HG03460 (cell line): Measurements from ENCODE around the gene TENM4.
"Not testable (repeated sequence)": the region's sequence is repeated elsewhere in the genome, so short reads cannot be mapped to it uniquely, and the experiment has no call there.

Source experiments
- ATAC-seq: cut with Tn5 transposase; IDR thresholded peaks from one replicate; pipeline ENCODE4 v1.9.1; 2021; ENCODE audit not compliant: unreplicated experiment

TENM4 gene

DNA sequence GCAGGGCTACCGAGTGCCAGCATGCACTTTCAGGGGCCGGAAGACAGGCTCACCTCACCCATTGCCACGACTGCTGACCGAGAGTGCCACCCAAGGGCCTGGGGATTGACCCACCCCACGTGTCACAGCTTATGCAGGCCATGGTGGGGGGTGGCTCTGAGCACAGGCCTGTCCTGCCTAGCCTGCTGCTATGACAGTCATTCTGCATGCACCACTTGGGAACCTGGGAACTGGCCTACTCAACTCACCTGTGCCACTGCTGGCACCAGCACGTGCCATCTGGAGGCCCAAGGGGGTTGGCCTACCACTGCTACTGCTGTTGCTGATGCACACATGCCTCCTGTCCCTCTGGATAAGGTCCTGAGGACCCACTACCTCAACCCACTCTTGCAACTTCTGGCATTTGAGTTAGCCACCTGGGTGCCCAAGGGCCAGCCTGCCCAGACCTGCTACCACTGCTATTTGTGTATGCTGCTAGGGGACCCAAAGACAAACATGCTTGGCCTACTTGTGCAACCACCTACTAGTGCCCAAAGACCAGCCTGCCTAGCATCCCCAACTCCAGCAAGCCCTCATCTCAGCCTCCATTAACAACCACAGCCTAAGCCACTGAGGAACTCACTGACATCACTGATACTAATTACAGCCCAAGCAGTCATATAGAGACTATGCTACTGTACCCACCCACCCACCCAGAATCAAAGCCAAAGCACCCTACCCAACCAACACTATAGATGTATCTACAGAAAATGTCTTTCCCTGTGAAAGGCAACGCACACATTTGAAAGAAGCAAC lies 807.1 kb downstream of the TENM4 start:
- ATAC-seq, result no peak

DNA sequence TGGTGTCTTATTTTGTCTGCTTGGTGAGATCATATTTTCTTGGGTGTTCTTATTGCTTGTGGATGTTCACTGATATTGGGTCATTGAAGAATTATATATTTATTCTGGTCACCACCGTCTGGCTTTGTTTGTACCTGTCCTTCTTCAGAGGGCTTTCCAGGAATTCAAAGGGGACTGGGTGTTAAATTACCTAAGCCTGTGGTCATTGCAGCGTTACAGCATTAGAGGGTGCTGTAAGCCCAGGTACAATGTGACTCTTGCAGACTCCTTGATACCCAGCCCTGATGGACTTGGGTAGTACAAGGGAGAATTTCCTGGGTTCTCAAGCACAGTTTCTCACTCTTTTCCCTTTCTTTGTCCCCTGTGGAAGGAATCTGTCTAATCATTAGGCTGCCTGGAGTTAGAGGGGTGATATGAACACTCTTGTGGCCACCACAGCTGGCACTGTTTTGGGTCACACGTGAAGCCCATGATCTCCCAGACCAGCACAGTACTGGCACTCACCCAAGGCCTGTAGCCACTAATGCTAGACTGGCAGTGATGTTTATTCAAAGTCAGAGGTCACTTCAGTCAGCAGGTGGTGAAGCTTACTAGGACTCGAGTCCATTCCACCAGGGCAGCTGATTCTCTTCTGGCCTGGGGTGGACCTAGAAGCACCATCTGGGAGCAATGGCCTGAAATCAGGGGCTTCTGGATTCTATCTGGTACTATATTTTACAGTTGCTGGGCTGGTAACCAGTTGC lies 810.1 kb downstream of the TENM4 start:
- no peak for ATAC-seq

DNA sequence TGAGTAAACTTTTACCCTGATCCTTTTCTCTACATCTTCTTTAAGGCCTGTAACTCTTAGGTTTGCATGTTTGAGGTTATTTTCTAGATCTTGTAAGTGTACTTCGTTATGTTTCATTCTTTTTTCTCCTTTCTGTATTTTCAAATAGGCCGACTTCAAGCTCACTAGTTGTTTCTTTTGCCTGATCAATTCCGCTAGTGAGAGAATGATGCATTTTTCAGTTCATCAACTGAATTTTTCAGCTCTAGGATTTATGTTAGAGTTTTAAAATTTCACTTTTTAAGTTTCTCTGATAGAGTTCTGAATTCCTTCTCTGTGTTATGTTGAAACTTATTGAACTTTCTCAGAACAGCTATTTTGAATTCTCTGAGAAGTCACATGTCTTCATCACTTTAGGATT lies 810.7 kb downstream of the TENM4 start:
- ATAC-seq, result no peak

DNA sequence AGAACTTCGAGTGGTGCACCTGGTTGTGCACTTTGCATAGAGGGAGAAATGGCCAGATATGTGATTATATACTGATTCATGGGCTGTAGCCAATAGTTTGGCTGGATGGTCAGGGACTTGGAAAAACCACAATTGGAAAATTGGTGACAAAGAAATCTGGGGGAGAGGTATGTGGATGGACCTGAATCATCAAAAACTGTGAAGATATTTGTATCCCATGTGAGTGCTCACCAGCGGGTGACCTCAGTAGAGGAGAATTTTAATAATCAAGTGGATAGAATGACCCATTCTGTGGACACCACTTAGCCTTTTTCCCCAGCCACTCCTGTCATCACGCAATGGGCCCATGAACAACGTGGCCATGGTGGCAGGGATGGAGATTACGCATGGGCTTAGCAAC lies 818.2 kb downstream of the TENM4 start:
- no peak for ATAC-seq

DNA sequence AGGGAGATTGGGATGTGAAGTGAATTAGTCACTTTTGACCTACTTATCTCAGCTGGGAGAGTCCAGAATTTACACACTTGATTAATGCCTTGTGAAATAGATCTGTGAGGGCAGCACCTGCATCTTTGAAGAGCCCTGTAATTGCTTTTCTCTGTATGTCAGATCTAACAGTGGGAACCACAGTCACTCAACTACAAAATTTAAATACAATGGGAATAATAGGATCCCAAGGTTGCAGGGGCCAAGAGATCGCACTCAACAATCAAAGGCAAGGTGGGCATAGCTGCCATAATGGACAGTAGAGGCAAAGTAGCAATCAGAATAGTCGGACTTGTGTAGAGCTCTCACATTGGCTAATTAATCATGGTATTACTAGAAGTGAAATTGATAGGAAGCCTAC lies 820.7 kb downstream of the TENM4 start:
- ATAC-seq, result no peak

DNA sequence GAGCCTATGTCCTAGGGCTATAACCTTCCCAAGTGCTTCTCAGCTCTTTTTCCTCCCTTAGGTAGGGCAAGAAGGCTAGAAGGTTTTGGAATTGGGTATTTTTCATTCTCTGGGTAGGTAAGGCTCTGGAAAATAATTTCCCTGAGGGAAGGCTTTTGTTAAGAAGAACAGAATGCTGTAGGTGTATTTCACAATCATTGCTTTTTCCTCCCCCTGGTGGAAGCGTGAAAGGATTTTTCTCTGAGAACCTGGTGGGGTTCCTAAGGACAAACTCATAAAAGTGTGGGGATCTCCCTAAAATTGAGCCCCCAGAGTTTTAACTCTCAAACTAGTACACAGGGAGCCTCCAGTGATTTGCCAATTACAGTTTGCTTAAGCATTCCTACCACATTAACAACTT lies 825.1 kb downstream of the TENM4 start:
- ATAC-seq, result no peak

DNA sequence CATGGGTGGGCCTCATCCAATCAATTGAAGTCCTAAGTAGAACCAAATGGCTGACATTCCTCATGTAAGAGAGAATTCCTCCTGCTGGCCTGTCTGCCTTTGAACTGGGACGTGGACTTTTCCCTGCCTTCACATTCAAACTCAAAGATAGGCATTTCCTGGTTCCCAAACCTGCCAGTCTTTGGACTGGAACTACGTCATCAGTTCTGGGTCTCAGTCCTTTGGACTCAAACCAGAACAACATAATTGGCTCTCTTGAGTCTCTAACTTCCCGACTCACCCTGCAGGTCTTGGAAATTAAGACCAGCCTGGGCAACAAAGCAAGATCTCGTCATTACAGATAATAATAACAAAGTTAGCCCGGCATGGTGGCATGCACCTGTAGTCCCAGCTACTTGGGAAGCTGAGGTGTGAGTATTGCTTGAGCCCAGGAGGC lies 827.4 kb downstream of the TENM4 start:
- no peak for ATAC-seq

DNA sequence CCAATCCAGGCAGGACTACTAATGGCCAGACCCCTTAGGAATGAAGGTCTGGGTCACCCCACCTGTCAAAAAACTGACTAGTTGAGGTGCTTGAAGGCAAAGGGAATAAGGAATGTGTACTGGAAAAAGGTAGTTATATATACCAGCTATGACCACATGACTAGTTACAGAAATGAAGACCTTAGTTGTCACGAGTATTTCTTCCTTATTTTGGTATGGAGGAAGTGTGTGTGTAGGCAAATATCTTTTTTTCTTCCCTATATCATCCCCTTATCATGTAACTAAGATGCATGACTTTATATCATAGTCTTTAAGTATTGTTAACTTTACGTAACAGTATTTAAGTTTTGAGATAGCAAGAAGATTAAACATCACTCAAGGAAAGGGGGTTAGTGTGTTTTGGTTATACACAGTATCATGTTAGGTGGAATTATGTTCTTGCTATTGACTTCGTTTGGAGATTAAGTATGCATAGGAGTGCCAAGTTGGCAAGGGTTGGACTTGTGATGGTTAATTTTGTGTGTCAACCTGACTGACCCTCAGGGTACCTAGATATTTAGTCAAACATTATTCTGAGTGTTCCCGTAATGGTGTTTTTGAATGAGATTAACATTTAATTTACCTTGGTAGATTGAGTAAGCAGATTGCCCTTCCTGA lies 828.0 kb downstream of the TENM4 start:
- no peak for ATAC-seq

DNA sequence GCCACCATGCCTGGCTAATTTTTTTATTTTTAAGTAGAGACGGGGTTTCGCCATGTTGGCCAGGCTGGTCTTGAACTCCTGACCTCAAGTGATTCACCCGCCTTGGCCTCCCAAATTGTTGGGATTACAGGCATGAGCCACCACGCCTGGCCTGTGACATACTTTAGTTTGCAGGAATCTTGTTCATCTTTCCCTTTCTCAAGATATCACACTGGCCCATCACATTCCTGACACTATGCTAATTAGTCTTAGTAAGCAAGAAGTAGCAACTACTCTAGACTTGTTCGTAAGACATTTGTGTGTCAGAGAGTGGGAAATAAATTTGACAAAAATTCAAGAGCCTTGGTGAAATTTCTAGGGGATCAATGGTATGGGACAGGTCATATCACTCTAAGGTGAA lies 831.5 kb downstream of the TENM4 start:
- not testable (repeated sequence) for ATAC-seq

DNA sequence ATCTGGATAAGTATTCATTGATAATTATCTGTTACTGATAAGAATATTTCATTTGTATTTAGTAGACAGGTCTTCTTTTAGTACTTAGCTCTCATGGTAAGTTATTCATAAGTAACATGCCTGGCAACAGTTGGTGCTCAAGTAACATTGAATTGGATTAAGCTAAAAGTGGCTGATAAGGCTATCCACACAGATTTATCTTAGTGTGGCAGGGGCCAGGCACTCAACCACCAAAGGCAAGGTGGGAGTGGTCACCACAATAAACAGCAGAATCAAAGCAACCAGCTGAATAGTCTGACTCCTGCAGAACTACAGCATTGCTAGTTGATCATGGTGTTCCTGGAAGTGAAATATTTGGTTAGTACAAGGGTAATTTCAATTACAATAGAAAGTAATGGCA lies 833.1 kb downstream of the TENM4 start:
- no peak for ATAC-seq

DNA sequence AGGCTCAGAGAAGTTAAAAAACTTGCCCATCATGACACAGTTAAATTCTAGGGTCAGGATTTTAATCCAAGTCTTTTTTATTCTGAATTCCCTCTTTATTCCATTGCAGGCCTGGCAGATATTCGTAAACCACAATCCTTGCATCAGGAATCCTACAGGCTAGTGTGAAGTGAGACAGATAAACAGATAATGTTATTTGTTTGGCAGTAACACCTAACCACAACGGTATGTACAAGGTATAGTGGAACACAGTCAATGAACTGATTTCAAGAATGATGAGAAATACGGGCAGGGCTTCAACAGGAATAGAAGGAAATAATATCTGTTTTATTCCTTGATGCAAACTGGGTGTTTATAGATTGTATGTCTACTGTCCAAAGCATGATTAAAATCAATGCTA lies 834.2 kb downstream of the TENM4 start:
- no peak for ATAC-seq

DNA sequence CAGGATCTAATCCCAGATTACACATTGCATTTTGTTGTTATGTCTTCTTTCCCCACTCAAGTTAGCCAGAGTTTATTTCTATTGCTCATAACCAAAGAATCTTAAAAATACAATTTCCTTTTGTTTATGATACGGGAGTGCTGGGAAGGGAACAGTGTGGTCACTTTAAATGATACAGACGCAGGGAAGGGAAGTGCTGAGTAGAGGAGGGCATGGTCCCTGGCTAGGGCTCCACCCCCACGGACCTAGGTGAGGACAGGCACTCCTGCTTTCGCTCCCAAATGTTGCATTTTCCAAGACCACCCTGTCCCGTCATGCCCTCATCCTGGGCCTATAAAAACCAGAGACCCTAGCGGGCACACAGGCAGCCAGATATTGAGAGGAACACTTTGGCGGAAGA lies 835.5 kb downstream of the TENM4 start:
- no peak for ATAC-seq

DNA sequence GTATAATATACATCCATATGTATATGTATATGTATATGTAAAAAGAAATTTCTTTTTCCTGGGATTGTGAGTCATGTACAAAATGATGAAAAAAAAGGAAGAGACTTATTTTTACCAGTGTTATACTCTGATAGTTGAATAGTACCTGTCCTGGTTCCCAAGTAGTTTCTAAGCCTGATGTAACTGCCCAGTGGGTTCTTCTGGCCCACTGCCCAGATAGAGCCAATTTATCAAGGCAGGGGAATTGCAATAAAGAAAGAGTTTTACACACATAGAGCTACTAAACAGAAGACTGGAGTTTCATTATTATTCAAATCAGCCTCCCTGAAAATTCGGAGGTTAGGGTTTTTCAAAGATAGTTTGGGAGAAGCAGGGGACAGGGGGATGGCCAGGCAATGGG lies 837.0 kb downstream of the TENM4 start:
- ATAC-seq, result no peak
